Activated CD4-positive, alpha-beta T cell treated with anti-CD3 and anti-CD28 coated beads, Interleukin-2, amount 50 U/mL, for 24 hours (primary cell): Measurements from ENCODE around the gene NANS.
A peak's percentile ranks its signal among the peaks of the same experiment; 100 is the strongest.
"Not testable (repeated sequence)": the region's sequence is repeated elsewhere in the genome, so short reads cannot be mapped to it uniquely, and the experiment has no call there.

Experiments
- DNase-seq, 2 donors: peaks; one replicate each; pipeline ENCODE4 v3.0.0-alpha.2; 2020; ENCODE audit warnings: low read depth in 1 of 2, low spot score in 1 of 2

The NANS gene

GRCh38 chr9:98056269-98057137 lies at the start of gene NANS:
NANS (plus strand) TSS chr9:98056732; CDS start chr9:98056809, 77 bp downstream.
- peak; percentile 81 to 84 for DNase-seq

GRCh38 chr9:98007251-98007928 lies 49.1 kb upstream of the NANS start:
- no peak for DNase-seq

GRCh38 chr9:98008764-98009163 lies 47.8 kb upstream of the NANS start:
- DNase-seq: no peak

GRCh38 chr9:98009437-98009836 lies 47.1 kb upstream of the NANS start:
- no peak for DNase-seq

GRCh38 chr9:98009936-98010335 lies 46.6 kb upstream of the NANS start:
- DNase-seq: no peak

- no peak for DNase-seq
Measured at GRCh38 chr9:98010445-98010844, 46.1 kb upstream of the NANS start.

- DNase-seq: no peak
Measured at GRCh38 chr9:98011122-98011521, 45.4 kb upstream of the NANS start.

- no peak for DNase-seq
Measured at GRCh38 chr9:98016137-98016680, 40.3 kb upstream of the NANS start.

- DNase-seq: no peak
Measured at GRCh38 chr9:98017306-98017705, 39.2 kb upstream of the NANS start.

GRCh38 chr9:98018347-98018746 lies 38.2 kb upstream of the NANS start:
- DNase-seq: no peak

GRCh38 chr9:98019098-98019497 lies 37.4 kb upstream of the NANS start:
- DNase-seq: no peak

- DNase-seq: not testable (repeated sequence)
Measured at GRCh38 chr9:98019869-98020268, 36.7 kb upstream of the NANS start.

- no peak for DNase-seq
Measured at GRCh38 chr9:98020476-98021145, 35.9 kb upstream of the NANS start.

GRCh38 chr9:98021306-98022040 lies 35.1 kb upstream of the NANS start:
- DNase-seq: no peak

- no peak for DNase-seq
Measured at GRCh38 chr9:98022447-98022846, 34.1 kb upstream of the NANS start.

- DNase-seq: no peak
Measured at GRCh38 chr9:98024702-98025101, 31.8 kb upstream of the NANS start.

GRCh38 chr9:98031169-98031568 lies 25.4 kb upstream of the NANS start:
- DNase-seq: no peak

- DNase-seq: no peak
Measured at GRCh38 chr9:98031935-98032334, 24.6 kb upstream of the NANS start.

GRCh38 chr9:98034593-98035546 lies 21.7 kb upstream of the NANS start:
- peak; percentile 87 to 89 for DNase-seq

GRCh38 chr9:98037357-98037756 lies 19.2 kb upstream of the NANS start:
- no peak for DNase-seq
